Measurements from ENCODE around the gene CLASP1.

DNA sequence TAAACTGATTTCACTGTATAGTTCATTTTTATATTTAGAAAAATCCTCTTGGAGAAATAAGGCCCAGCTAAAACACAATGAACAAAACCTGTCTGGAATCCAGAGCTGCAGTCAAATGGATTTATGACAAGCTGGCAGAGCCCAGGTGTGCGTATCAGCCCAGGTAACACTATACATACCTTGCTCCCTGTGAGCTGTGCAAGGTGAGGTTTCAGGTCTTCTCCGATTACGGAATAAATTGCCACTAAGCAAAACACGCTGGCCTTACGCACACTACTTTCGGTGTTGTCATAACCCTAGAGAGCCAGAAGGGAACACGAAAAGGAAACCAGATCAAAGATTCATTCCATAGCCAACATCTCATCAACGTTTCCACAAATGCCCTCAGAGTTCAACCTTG is 302.4 kb downstream of the CLASP1 start:
- TF ChIP-seq, protein P1, sequence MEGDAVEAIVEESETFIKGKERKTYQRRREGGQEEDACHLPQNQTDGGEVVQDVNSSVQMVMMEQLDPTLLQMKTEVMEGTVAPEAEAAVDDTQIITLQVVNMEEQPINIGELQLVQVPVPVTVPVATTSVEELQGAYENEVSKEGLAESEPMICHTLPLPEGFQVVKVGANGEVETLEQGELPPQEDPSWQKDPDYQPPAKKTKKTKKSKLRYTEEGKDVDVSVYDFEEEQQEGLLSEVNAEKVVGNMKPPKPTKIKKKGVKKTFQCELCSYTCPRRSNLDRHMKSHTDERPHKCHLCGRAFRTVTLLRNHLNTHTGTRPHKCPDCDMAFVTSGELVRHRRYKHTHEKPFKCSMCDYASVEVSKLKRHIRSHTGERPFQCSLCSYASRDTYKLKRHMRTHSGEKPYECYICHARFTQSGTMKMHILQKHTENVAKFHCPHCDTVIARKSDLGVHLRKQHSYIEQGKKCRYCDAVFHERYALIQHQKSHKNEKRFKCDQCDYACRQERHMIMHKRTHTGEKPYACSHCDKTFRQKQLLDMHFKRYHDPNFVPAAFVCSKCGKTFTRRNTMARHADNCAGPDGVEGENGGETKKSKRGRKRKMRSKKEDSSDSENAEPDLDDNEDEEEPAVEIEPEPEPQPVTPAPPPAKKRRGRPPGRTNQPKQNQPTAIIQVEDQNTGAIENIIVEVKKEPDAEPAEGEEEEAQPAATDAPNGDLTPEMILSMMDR (conservative IDR thresholded peaks at IDR 0.05; ENCODE audit: low read depth in 2 of 2) = no peak
- TF ChIP-seq EZH2 (IDR thresholded peaks at IDR 0.05; ENCODE audit: low read depth, unreplicated experiment) = no peak
- no peak for TF ChIP-seq JUNB (IDR thresholded peaks at IDR 0.05; ENCODE audit: unreplicated experiment)
- no peak for TF ChIP-seq POLR2AphosphoS5 (IDR thresholded peaks at IDR 0.05; ENCODE audit: low read depth)
- TF ChIP-seq, protein P2, sequence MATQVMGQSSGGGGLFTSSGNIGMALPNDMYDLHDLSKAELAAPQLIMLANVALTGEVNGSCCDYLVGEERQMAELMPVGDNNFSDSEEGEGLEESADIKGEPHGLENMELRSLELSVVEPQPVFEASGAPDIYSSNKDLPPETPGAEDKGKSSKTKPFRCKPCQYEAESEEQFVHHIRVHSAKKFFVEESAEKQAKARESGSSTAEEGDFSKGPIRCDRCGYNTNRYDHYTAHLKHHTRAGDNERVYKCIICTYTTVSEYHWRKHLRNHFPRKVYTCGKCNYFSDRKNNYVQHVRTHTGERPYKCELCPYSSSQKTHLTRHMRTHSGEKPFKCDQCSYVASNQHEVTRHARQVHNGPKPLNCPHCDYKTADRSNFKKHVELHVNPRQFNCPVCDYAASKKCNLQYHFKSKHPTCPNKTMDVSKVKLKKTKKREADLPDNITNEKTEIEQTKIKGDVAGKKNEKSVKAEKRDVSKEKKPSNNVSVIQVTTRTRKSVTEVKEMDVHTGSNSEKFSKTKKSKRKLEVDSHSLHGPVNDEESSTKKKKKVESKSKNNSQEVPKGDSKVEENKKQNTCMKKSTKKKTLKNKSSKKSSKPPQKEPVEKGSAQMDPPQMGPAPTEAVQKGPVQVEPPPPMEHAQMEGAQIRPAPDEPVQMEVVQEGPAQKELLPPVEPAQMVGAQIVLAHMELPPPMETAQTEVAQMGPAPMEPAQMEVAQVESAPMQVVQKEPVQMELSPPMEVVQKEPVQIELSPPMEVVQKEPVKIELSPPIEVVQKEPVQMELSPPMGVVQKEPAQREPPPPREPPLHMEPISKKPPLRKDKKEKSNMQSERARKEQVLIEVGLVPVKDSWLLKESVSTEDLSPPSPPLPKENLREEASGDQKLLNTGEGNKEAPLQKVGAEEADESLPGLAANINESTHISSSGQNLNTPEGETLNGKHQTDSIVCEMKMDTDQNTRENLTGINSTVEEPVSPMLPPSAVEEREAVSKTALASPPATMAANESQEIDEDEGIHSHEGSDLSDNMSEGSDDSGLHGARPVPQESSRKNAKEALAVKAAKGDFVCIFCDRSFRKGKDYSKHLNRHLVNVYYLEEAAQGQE (IDR thresholded peaks at IDR 0.05; ENCODE audit: unreplicated experiment) = no peak
- TF ChIP-seq EZH2phosphoT487 (IDR thresholded peaks at IDR 0.05; ENCODE audit: unreplicated experiment) = peak; percentile 22
- no peak for TF ChIP-seq ZNF462 (CRISPR knock-in tag; IDR thresholded peaks at IDR 0.05)
- no peak for TF ChIP-seq NANOG (IDR thresholded peaks at IDR 0.05; ENCODE audit: borderline replicate concordance)
- no peak for TF ChIP-seq CREB1 (CRISPR knock-in tag; IDR thresholded peaks at IDR 0.05; ENCODE audit: low read depth)
